Endothelial cell (in vitro differentiated cells): ENCODE data around the gene CASK. TPM values are rescaled to one million over a fixed set of nuclear protein-coding genes. Genes with fewer than 3 reads are reported as not detected.

ENCODE experiments used
- DNase-seq: peaks from one replicate; pipeline ENCODE4 v3.0.0; 2021; ENCODE audit warnings: low spot score
- H3K27ac Mint-ChIP-seq: one replicate; pipeline ENCODE4 v1.8.0; 2021; ENCODE audit warnings: mixed read lengths, inconsistent platforms; ENCODE audit not compliant: unreplicated experiment
- H3K27me3 Mint-ChIP-seq: one replicate; pipeline ENCODE4 v1.8.0; 2021; ENCODE audit warnings: mild to moderate bottlenecking, moderate library complexity, mixed read lengths, inconsistent platforms; ENCODE audit not compliant: unreplicated experiment
- H3K36me3 Mint-ChIP-seq: one replicate; pipeline ENCODE4 v1.8.0; 2021; ENCODE audit warnings: mild to moderate bottlenecking, low read depth, mixed read lengths, inconsistent platforms; ENCODE audit not compliant: unreplicated experiment
- H3K4me1 Mint-ChIP-seq: one replicate; pipeline ENCODE4 v1.8.0; 2021; ENCODE audit warnings: mild to moderate bottlenecking, mixed read lengths, inconsistent platforms; ENCODE audit not compliant: unreplicated experiment
- H3K4me3 Mint-ChIP-seq: one replicate; pipeline ENCODE4 v1.8.0; 2021; ENCODE audit warnings: mild to moderate bottlenecking, mixed read lengths, inconsistent platforms; ENCODE audit not compliant: unreplicated experiment
- H3K9me3 Mint-ChIP-seq: one replicate; pipeline ENCODE4 v1.8.0; 2021; ENCODE audit warnings: mixed read lengths, inconsistent platforms; ENCODE audit not compliant: unreplicated experiment
- total RNA-seq: library from RNA; stranded (reverse); fragmentation: NEBNext Ultra II Directional; extraction: Animal tissue kit (Norgen Biotek cat#: 25700); gene quantifications from one replicate; pipeline ENCODE4 v1.2.1, GENCODE V29; 2021; ENCODE audit not compliant: unreplicated experiment
- TF ChIP-seq, protein P1 (sequence below): fragments of 200-600 bp; sonication (generic); IDR thresholded peaks from one replicate; pipeline ENCODE4 v1.5.0; 2021; ENCODE audit warnings: antibody characterized with exemption; ENCODE audit not compliant: unreplicated experiment

CASK gene
- total RNA-seq, 1 donor from 2014 or later = 62.5 TPM

DNA sequence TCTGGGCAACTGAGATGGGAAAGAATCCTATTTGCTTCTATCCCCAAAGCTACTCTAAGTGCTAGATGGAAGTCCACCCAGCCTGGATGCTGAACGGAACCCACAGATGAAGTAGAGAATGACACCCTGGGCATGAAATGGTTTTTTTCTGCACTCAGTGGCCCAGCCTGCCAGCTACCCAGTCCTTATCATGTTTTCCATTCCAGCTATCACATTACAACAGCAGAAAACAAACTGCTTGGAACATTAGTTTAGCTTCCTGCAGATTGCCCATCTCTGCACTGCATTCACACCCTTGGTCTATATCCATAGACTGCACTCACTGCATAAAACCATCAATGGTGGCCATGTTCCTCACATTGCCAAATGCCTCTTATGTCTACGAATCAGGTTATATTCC, 397.1 kb downstream of the CASK start:
- Mint-ChIP-seq H3K4me3 (no peak overlapping the region), H3K27me3 (no peaks in the 10 kb centered on the region), H3K36me3 (peaks cover 25% of the 10 kb centered on the region), H3K9me3 (no peaks in the 10 kb centered on the region), H3K4me1 (no peaks in the 10 kb centered on the region), H3K27ac (no peak overlapping the region)
- TF ChIP-seq, protein P1, sequence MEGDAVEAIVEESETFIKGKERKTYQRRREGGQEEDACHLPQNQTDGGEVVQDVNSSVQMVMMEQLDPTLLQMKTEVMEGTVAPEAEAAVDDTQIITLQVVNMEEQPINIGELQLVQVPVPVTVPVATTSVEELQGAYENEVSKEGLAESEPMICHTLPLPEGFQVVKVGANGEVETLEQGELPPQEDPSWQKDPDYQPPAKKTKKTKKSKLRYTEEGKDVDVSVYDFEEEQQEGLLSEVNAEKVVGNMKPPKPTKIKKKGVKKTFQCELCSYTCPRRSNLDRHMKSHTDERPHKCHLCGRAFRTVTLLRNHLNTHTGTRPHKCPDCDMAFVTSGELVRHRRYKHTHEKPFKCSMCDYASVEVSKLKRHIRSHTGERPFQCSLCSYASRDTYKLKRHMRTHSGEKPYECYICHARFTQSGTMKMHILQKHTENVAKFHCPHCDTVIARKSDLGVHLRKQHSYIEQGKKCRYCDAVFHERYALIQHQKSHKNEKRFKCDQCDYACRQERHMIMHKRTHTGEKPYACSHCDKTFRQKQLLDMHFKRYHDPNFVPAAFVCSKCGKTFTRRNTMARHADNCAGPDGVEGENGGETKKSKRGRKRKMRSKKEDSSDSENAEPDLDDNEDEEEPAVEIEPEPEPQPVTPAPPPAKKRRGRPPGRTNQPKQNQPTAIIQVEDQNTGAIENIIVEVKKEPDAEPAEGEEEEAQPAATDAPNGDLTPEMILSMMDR = no peak
- DNase-seq = no peak

DNA sequence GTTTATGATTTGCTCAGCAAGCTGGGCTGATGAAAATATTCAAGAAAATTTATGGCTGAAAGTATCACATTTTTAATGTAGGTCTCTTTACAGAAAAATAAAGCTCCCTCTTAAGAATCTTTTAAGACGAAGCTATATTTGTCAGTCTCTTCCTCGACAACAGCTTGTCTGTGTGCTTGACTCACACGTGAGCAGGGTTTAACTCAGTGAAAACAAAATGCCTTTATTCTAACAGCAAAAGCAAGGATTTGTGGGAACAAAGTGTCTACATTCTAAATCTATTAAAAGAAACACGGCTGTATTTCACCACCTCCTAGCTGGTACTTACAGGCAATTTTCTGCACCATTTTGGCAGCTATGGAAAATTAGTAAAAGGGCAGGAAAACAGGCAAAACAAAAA, 400.7 kb downstream of the CASK start:
- no peaks in the 10 kb centered on the region for H3K9me3 Mint-ChIP-seq
- H3K27ac Mint-ChIP-seq = no peak overlapping the region
- H3K4me1 Mint-ChIP-seq = no peaks in the 10 kb centered on the region
- H3K36me3 Mint-ChIP-seq = peaks cover 11% of the 10 kb centered on the region
- TF ChIP-seq, protein P1 = no peak
- no peak for DNase-seq
- no peaks in the 10 kb centered on the region for H3K27me3 Mint-ChIP-seq
- no peak overlapping the region for H3K4me3 Mint-ChIP-seq

DNA sequence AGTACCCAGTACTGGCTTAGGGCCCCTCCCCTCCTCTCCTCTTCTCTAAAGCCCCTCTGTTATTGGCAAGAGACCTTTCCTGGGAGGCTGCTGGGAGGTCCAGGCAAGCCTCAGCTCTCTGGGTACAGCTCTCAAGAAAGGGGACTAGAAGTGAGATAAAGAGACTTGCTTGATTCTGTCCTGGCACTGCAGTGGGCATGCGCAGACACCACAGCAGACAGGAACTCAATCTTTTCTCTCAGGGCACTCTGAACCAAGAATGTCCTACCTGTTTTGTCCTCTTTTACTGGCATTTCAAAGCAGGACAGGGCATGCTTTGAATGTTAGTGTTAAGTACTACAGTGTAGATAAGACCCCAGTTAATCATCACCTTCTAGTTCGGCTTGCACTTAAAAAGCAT, 401.3 kb downstream of the CASK start:
- H3K4me1 Mint-ChIP-seq = no peaks in the 10 kb centered on the region
- no peaks in the 10 kb centered on the region for H3K27me3 Mint-ChIP-seq
- no peak overlapping the region for H3K27ac Mint-ChIP-seq
- H3K36me3 Mint-ChIP-seq = peaks cover 10% of the 10 kb centered on the region
- TF ChIP-seq, protein P1 = no peak
- H3K4me3 Mint-ChIP-seq = no peak overlapping the region
- DNase-seq = no peak
- H3K9me3 Mint-ChIP-seq = no peaks in the 10 kb centered on the region

DNA sequence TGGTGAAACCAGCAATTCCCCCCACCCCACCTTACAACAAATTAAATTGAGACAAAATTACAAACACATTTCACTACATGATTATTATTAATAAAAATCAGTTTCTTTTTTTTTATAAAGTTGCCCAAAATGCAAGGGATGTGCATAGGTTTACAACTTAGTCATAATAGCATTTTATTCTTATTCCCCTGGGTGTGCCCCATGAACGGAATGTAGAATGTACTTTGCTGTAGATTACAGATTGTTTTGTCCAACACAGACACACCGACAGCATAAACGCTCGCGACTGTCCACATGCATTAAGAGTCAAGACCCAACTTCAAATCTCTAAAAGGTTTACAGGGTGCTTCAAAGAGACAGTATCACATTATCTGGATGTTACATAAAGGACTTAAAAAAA, 403.9 kb downstream of the CASK start:
- TF ChIP-seq, protein P1 = no peak
- H3K4me1 Mint-ChIP-seq = peaks cover 3% of the 10 kb centered on the region
- no peak for DNase-seq
- H3K27ac Mint-ChIP-seq = no peak overlapping the region
- H3K27me3 Mint-ChIP-seq = no peaks in the 10 kb centered on the region
- H3K9me3 Mint-ChIP-seq = no peaks in the 10 kb centered on the region
- H3K36me3 Mint-ChIP-seq = peaks cover 3% of the 10 kb centered on the region
- H3K4me3 Mint-ChIP-seq = no peak overlapping the region

DNA sequence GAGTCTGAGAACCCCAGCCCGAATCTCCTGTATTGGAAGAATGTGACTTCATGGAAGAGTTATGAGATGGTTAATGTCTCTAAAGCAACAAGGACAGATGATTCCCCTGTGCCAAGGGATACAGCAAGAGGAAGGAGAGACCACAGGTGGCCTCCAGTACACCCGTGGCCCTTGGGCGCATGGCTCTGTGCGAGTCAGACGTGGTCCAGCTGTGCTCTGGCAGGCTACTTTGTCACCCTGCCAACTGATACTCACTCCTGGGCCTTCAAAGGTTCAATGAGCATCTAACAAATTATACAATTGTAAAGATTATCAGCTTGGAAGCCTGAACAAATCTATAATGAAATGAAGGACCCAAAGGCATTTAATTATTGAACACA, 404.5 kb downstream of the CASK start:
- H3K27ac Mint-ChIP-seq = no peak overlapping the region
- DNase-seq = no peak
- no peaks in the 10 kb centered on the region for H3K27me3 Mint-ChIP-seq
- no peaks in the 10 kb centered on the region for H3K9me3 Mint-ChIP-seq
- peaks cover 3% of the 10 kb centered on the region for H3K36me3 Mint-ChIP-seq
- TF ChIP-seq, protein P1 = no peak
- peaks cover 3% of the 10 kb centered on the region for H3K4me1 Mint-ChIP-seq
- no peak overlapping the region for H3K4me3 Mint-ChIP-seq
